GM18907 (cell line): ENCODE measurements around the gene AFAP1L1.

ENCODE experiments used
- ATAC-seq: cut with Tn5 transposase; IDR thresholded peaks from one replicate; pipeline ENCODE4 v1.9.1; 2021; ENCODE audit warnings: mild to moderate bottlenecking, moderate library complexity; ENCODE audit not compliant: unreplicated experiment

AFAP1L1 gene

DNA sequence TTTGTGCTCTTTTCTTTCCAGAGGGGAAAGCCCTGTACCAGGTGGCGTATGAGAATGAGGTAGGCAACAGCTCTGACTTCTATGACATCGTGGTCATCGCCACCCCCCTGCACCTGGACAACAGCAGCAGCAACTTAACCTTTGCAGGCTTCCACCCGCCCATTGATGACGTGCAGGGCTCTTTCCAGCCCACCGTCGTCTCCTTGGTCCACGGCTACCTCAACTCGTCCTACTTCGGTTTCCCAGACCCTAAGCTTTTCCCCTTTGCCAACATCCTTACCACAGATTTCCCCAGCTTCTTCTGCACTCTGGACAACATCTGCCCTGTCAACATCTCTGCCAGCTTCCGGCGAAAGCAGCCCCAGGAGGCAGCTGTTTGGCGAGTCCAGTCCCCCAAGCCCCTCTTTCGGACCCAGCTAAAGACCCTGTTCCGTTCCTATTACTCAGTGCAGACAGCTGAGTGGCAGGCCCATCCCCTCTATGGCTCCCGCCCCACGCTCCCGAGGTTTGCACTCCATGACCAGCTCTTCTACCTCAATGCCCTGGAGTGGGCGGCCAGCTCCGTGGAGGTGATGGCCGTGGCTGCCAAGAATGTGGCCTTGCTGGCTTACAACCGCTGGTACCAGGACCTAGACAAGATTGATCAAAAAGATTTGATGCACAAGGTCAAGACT lies 96.5 kb downstream of the AFAP1L1 start:
- ATAC-seq, result no peak

GRCh38 chr5:149370878-149371277 lies 99.2 kb downstream of the AFAP1L1 start:
- ATAC-seq, result no peak

GRCh38 chr5:149371296-149371962 lies 99.8 kb downstream of the AFAP1L1 start:
- peak; percentile 88 for ATAC-seq

- ATAC-seq, result no peak
Measured at GRCh38 chr5:149372076-149372795, 100.6 kb downstream of the AFAP1L1 start.

DNA sequence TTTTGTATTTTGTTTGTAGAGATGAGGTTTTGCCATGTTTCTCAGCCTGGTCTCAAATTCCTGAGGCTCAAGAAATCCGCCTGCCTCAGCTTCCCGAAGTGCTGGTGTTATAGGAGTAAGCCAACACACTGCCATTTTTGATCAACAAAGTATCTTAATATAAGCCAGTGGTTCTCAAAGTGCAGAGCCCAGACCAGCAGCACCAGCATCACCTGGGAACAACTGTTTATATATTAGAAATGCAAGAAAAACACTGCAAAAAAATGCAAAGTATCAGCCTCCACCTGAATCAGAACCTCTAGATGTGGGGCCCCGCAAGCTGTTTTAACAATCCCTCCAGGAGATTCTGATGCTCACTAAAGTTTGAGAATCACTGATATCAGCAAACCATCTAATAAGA lies 101.3 kb downstream of the AFAP1L1 start:
- ATAC-seq, result no peak

DNA sequence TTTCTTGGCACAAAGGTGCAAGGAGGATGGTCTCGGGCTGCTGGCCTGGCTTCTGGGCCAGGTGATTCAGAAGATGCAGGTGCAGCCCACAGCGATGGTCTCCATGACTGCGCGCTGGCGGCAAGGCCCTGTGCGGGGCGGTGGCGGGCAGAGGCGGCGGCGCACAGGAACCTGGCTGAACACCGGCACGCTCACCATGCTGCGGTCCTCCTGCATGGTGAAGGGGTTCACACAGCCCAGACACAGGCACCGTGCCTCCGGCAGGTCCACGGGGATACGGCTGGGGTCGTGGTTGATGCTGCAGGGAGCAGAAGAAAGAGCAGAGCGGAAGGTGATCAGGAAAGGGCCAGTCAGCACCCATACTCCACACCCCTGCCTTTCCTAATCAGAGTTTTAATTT lies 102.6 kb downstream of the AFAP1L1 start:
- no peak for ATAC-seq

GRCh38 chr5:149374801-149375200 lies 103.1 kb downstream of the AFAP1L1 start:
- ATAC-seq, result no peak

DNA sequence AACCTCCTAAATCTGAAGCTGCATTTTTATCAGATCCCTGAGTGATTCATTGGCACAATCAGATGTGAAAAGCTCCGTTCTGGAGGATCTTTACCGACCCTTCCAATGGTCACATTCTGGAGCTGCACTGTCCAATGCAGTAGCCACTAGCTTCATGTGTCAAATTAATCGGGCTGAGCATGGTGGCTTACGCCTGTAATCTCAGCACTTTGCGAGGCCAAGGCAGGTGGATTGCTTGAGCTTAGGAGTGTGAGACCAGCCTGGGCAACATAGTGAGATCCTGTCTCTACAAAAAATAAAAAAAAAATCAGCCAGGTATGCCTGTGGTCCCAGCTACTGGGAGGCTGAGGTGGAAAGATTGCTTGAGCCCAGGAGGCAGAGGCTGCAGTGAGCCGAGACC lies 103.8 kb downstream of the AFAP1L1 start:
- no peak for ATAC-seq

- no peak for ATAC-seq
Measured at GRCh38 chr5:149376104-149376503, 104.4 kb downstream of the AFAP1L1 start.

- ATAC-seq, result no peak
Measured at GRCh38 chr5:149376711-149377447, 105.2 kb downstream of the AFAP1L1 start.

DNA sequence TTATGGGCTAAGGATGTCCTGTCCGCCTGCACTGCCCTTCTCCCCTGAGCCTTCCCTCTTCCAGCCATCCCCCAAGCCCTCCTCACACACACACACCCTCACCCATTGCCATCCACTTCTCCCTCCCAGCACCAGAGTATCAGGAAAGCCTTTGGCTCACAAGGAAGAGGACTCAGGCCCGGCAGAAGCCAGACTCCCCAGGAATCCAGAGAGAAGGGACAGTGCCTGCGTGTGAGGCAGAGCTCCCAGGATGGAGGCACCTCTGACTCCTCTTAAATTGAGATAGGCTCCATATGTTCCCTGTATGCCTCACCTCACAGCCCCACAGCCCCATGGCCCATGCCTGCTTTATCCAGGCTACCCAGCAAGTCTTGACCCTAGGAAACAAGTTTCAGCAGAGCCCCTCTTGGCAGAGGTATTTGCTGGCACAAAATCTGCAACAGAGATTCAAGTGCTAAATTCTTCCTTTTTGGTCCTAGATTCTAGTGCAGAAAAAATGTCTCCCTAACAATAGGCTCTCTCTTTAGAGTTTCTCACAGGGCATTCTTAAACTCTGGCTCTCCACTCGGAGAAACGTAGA lies 106.7 kb downstream of the AFAP1L1 start:
- no peak for ATAC-seq

DNA sequence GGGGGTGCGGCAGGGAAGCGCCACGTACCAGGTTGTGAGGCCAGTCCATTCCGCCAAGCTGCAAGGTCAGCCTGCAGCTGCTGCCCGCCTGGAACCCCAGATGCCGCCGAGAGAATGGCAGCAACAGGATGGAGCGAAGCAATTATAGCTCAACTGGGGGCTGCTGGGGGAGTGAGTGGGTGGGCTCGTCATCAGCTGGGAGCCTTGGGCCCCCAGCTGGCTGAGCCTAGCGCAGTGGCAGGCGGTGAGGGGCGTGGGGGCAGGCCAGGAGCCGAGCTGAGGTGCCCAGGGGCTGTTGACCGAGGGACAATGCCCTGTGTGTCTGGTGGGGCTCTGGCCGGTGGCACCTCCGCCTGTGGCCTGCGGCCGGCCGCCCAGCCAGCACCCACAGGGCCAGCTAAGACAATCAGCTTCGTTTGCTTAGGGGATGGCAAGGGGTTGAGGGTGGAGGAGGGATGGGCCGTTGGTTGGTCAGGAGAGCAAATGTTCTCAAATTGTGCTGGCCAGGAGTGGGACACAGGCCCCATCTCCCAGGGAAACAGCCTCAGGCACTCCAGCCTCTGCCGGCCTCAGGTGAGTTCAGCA lies 107.6 kb downstream of the AFAP1L1 start, which contains the start of gene IL17B:
Gene IL17B (minus strand): TSS at position 116 of the 585 bp plus-strand sequence. CDS start 67 bp downstream, at position 49.
- ATAC-seq, result no peak

GRCh38 chr5:149379818-149380374 lies 108.2 kb downstream of the AFAP1L1 start:
- no peak for ATAC-seq

DNA sequence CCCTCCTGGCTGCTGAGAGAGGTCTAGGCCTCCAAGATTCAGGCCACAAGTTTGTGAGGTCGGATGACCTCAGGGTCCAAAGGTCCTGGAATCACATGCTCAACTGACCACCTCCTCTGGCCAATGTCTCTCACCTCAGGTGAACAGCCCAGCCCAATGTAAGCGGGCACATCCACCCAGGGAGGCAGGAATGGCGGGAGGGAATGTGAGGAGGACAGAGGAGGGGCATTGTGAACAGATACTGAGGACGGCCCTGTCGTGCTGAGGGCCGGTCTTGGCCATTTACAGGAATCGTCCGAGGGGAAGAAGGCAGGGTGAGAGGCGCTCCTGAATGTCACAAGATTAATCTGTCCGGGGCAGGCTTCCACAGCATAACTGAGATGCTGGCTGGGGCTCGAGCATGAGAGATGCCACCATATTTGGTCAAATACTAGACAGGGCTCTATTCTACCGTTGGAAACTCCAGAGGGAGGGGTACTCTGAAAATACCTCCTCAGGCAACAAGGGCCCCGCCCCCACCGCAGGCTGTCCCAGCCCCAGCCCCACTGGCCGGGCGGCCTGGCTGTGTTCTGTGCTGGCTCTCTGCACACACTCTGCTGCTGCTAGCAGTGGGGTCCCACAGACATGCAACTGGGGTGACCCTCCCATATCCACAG lies 108.9 kb downstream of the AFAP1L1 start:
- ATAC-seq, result no peak

- peak; percentile 5 for ATAC-seq
Measured at GRCh38 chr5:149381261-149381985, 109.8 kb downstream of the AFAP1L1 start.

- ATAC-seq, result peak; percentile 76
Measured at GRCh38 chr5:149381986-149382338, 110.3 kb downstream of the AFAP1L1 start.

DNA sequence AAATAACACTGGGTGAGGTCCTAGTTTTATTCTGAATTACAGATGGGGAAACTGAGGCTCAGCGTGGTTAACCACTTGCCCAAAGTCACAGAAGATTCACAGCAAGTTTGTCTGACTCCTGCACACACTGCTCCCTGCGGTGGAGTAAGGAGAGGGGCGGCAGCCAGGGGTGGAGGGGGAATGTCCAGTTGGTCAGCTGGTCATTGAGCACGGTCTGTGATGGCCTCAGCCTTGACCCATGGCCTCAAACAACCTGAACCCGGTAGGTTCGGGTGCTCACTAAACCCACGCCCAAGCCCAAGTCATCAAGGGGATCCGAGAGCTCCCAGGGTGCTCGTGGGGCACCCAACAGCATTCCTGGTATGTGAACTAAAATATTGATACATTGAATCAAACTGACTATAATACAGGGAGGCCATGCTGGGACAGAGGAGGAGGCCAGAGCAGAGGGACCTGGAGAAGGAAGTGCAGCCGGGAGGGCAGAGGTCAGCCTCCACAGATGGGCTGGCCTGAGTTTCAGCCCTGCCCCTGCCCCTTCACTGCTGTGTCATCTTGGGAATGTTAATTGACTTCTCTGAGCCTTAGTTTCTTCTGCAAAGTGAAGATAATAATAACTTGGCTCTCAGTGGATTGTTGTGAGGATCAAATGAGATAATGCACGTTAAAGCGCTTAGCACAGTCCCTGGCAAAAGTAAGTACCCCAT lies 111.0 kb downstream of the AFAP1L1 start:
- ATAC-seq, result no peak

DNA sequence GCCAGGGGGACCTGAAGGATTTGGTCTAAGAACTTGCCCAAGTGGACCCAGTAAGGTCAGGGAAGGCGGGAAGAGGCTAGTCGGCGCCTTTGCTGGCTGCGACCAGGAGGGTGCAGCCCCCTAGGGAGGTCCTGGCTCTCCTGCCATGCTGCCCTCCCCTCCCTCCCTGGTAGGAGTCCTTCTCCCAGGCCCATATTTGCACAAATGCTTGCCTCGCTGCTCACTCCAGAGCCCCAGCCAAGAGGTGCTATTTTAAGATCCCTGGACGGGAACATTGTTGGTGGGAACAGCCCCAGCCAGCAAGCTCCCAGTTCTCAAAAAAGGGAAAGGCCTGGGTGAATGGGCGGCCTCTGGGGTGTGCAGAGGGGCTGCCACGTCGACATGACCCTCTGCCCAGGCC lies 111.7 kb downstream of the AFAP1L1 start:
- no peak for ATAC-seq
